B cell (primary cell): Measurements from ENCODE around the gene TTYH1. TPM values are rescaled to one million over a fixed set of nuclear protein-coding genes. Genes with fewer than 3 reads are reported as not detected.
"Not testable (repeated sequence)": the region's sequence is repeated elsewhere in the genome, so short reads cannot be mapped to it uniquely, and the experiment has no call there.

Source experiments
- ATAC-seq: fragments of 200-7000 bp; cut with Tn5 transposase; one replicate; pipeline ENCODE4 v1.10.0; 2021; ENCODE audit warnings: low read depth, mild to moderate bottlenecking, moderate number of reproducible peaks, moderate library complexity
- CTCF ChIA-PET: fragments of 350-600 bp; sonication (Branson Sonifier 250); formaldehyde crosslinking; loops from one replicate; lab custom pipeline; 2021; ENCODE audit warnings: antibody characterized with exemption, inconsistent platforms; lab: Charles Lee
- POLR2A ChIA-PET: fragments of 350-600 bp; sonication (Branson Sonifier 250); formaldehyde crosslinking; loops from one replicate; lab custom pipeline; 2021; ENCODE audit warnings: antibody characterized with exemption; lab: Charles Lee
- DNase-seq: peaks from one replicate; pipeline ENCODE4 v3.0.0; 2013
- H2AFZ ChIP-seq: 2 replicates; pipeline ENCODE4 v1.6.1; 2012; ENCODE audit warnings: mild to moderate bottlenecking, low read depth, low read length; ENCODE audit not compliant: insufficient read depth, poor library complexity, severe bottlenecking
- H3K27ac ChIP-seq, 2 donors: 1 replicate in 1 of 2; 2 replicates in 1 of 2; pipeline ENCODE4 v1.5.1; 2012 to 2013; ENCODE audit warnings: low read length in 2 of 2, mild to moderate bottlenecking in 2 of 2, moderate library complexity in 1 of 2
- H3K27me3 ChIP-seq, 4 experiments: fragments of 200-600 bp in 1 of 4; sonication (generic) in 1 of 4; replicated peaks in 1 of 4; 1 replicate in 2 of 4; 2 replicates in 2 of 4; pipeline versions ENCODE4 v1.6.1 to v1.7.0; 2013 to 2016; ENCODE audit warnings: low read length in 3 of 4, mild to moderate bottlenecking in 2 of 4, mixed read lengths in 1 of 4, moderate library complexity in 1 of 4; ENCODE audit not compliant: insufficient read depth in 4 of 4, control insufficient read depth in 3 of 4; ENCODE audit errors: control extremely low read depth in 1 of 4
- H3K36me3 ChIP-seq, 2 experiments: replicated peaks in 1 of 2; 1 replicate in 1 of 2; 2 replicates in 1 of 2; pipeline versions ENCODE4 v1.6.1 to v1.7.1; 2013; ENCODE audit warnings: low read length in 1 of 2; ENCODE audit not compliant: insufficient read depth in 2 of 2, control insufficient read depth in 1 of 2; ENCODE audit errors: control extremely low read depth in 1 of 2, extremely low read depth in 1 of 2
- H3K4me1 ChIP-seq, 2 donors: fragments of 200-600 bp in 1 of 2; sonication (generic) in 1 of 2; 1 replicate in 1 of 2; 2 replicates in 1 of 2; pipeline versions ENCODE4 v1.5.1 to v1.6.1; 2013 to 2017; ENCODE audit warnings: low read length in 2 of 2; ENCODE audit not compliant: control insufficient read depth in 2 of 2, insufficient read depth in 2 of 2
- H3K4me2 ChIP-seq: replicated peaks from 2 replicates; pipeline ENCODE3; 2012; ENCODE audit warnings: mild to moderate bottlenecking, low read depth, low read length; ENCODE audit not compliant: poor library complexity, severe bottlenecking
- H3K4me3 ChIP-seq, 5 experiments: fragments of 200-600 bp in 1 of 5; sonication (generic) in 1 of 5; 1 replicate in 3 of 5; 2 replicates in 2 of 5; pipeline versions ENCODE4 v1.5.1 to v1.7.0; 2011 to 2016; ENCODE audit warnings: low read length in 4 of 5, mild to moderate bottlenecking in 4 of 5, low read depth in 2 of 5, control low read depth in 1 of 5, moderate library complexity in 1 of 5; ENCODE audit not compliant: insufficient read depth in 1 of 5; ENCODE audit errors: control extremely low read depth in 1 of 5, extremely low read depth in 1 of 5
- H3K79me2 ChIP-seq: fragments of 200-600 bp; sonication (generic); one replicate; pipeline ENCODE4 v1.6.0; 2016; ENCODE audit warnings: low read length; ENCODE audit not compliant: control insufficient read depth, insufficient read depth
- H3K9ac ChIP-seq: fragments of 200-600 bp; sonication (generic); 2 replicates; pipeline ENCODE4 v1.6.1; 2017; ENCODE audit warnings: mild to moderate bottlenecking, low read length, moderate library complexity
- H3K9me3 ChIP-seq, 3 donors: one replicate each; pipeline versions ENCODE4 v1.6.1 to v1.7.1; 2013; ENCODE audit warnings: low read length in 2 of 3; ENCODE audit not compliant: control insufficient read depth in 2 of 3, insufficient read depth in 1 of 3; ENCODE audit errors: control extremely low read depth in 1 of 3
- H4K20me1 ChIP-seq: 2 replicates; pipeline ENCODE4 v1.6.0; 2012; ENCODE audit warnings: mild to moderate bottlenecking, low read length; ENCODE audit not compliant: insufficient read depth, control insufficient read depth, poor library complexity, severe bottlenecking
- H3K27ac Mint-ChIP-seq: one replicate; pipeline ENCODE4 v1.8.0; 2021; ENCODE audit warnings: mixed read lengths
- H3K27me3 Mint-ChIP-seq: one replicate; pipeline ENCODE4 v1.8.0; 2021; ENCODE audit warnings: mixed read lengths
- H3K4me1 Mint-ChIP-seq: one replicate; pipeline ENCODE4 v1.8.0; 2021; ENCODE audit warnings: mixed read lengths
- H3K4me3 Mint-ChIP-seq: one replicate; pipeline ENCODE4 v1.8.0; 2021; ENCODE audit warnings: mixed read lengths
- H3K9me3 Mint-ChIP-seq: one replicate; pipeline ENCODE4 v1.8.0; 2022; ENCODE audit warnings: mixed read lengths; ENCODE audit not compliant: insufficient read depth
- WGBS: methylation state at CpG from one replicate; pipeline ENCODE4 v1.1.5; 2013; ENCODE audit warnings: missing lambda C conversion rate; ENCODE audit not compliant: insufficient coverage; 5-methylcytosine and 5-hydroxymethylcytosine counted together
- intact Hi-C: fragments of 100-400 bp; cut with micrococcal nuclease; formaldehyde crosslinking; loops from one replicate; pipeline ENCODE4 v1.10.0; 2022
- polyA plus RNA-seq: library from polyadenylated mRNA; depleted of rRNA; stranded (reverse); fragments of >200 nt; gene quantifications from 2 replicates; pipeline ENCODE4 v1.2.3, GENCODE V29; 2012
- total RNA-seq, 2 donors: library from RNA; stranded (reverse); fragments of 120-200 nt in 1 of 2; gene quantifications; 1 replicate in 1 of 2; 2 replicates in 1 of 2; pipeline versions ENCODE4 v1.2.3 to v1.2.4, GENCODE V29; 2013 to 2022

Gene TTYH1
- total and polyA plus RNA-seq, 2 donors (not counting 1 experiment from before 2014, with no cell fraction given), result not detected

DNA sequence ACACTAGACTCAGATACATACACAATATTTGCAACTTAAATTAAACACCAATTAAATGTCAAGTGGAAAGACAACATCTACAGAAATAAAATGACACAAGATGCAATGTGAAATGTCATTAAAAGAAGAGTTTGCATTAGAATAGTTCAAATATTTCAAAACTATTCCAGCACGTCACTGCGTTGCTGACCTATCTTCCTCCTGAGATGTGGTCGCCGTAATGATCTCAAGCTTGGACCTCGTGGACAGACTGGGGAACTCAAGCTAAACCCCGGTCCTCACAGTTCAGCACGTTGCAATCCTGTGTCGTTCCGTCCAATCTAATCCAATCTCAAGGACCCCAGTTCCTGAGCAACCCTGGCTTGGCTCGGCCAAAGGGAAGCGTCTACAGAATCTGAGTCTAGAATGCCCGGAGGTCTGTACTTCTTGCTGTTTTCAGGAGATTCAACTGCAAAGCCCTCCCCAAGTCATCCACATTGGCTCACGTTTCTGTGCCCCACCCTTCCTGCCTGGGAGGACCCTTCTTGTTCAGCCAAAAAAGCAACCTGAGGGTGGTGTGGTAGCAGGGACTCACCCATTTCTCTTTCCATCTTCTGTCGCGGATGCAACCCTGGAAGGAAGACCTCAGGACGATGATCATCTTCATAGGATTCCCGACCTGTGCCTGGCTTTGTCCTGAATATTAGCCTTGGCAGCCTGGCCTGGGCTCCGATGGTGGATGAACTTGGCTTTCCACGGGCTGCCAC lies 45.4 kb upstream of the TTYH1 start:
- Mint-ChIP-seq H3K4me1 (peaks cover 74% of the 10 kb centered on the region), H3K27ac (peak overlapping the region; percentile 91), H3K4me3 (peak overlapping the region; percentile 89)
- Histone ChIP-seq H3K27ac (peak overlapping the region; percentile 27 to 53), H3K4me3 (peak overlapping the region; percentile 51 to 74 (median 60)), H3K4me1 (peaks cover 65 to 78% of the 10 kb centered on the region in 2 donors), H3K9ac (peak overlapping the region; percentile 54), H3K79me2 (peaks cover 38% of the 10 kb centered on the region), H3K4me2 (peak overlapping the region; percentile 66)
- POLR2A ChIA-PET, result interaction anchor here (1.0 kb wide), 1 partner anchor 19 kb away, joined by 3 read pairs; no protein-coding TSS in a partner anchor
- H3K9me3 ChIP-seq, H4K20me1 ChIP-seq, H3K9me3 Mint-ChIP-seq, H3K36me3 ChIP-seq, DNase-seq, H3K27me3 Mint-ChIP-seq, H2AFZ ChIP-seq, H3K27me3 ChIP-seq: not testable (repeated sequence)
- CTCF ChIA-PET, result interaction anchor here (1.5 to 7.0 kb wide), 2 partner anchors 19 to 42 kb away, joined by 3 to 72 read pairs; no protein-coding TSS in a partner anchor
- no CpG with 5 or more reads among the region's 19 CpGs for WGBS
- intact Hi-C loops, result loop anchor here (1.0 kb wide), 1 partner anchor 8 kb away; no protein-coding TSS in a partner anchor
- peak; percentile 22 for ATAC-seq

DNA sequence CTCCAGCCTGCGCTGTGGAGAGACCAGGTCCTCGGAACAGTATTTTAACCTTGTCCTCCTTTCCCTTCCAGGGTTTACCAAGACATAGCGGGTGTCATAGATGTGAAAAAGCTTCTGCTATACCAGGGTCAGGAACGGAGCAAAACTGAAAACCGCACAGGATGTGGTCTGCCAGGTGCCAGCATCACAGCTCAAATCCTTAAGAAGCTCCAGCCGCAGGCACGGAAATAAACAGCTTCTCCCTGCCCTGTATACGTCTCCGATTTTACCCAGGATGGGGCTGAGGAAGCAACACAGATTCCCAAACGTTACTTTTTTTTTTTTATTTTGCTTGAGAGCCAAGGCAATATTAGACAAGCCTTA lies 44.8 kb upstream of the TTYH1 start:
- H3K27me3 ChIP-seq, H4K20me1 ChIP-seq, H3K36me3 ChIP-seq, POLR2A ChIA-PET, H2AFZ ChIP-seq, H3K9me3 ChIP-seq, H3K9me3 Mint-ChIP-seq, H3K27me3 Mint-ChIP-seq: not testable (repeated sequence)
- WGBS, result 0% methylated on average over 5 of the region's 10 CpGs
- CTCF ChIA-PET, result interaction anchor here (1.2 to 7.0 kb wide), 2 partner anchors 17 to 18 kb away, joined by 5 to 72 read pairs; no protein-coding TSS in a partner anchor
- Mint-ChIP-seq H3K4me3 (peak overlapping the region; percentile 89), H3K27ac (peak overlapping the region; percentile 91), H3K4me1 (peaks cover 76% of the 10 kb centered on the region)
- intact Hi-C loops, result loop anchor here (1.0 kb wide), 1 partner anchor 8 kb away; no protein-coding TSS in a partner anchor
- Histone ChIP-seq H3K27ac (peak overlapping the region; percentile 22 to 41), H3K4me2 (peak overlapping the region; percentile 54), H3K9ac (peak overlapping the region; percentile 47), H3K79me2 (peaks cover 33% of the 10 kb centered on the region), H3K4me3 (peak overlapping the region; percentile 15 to 60 (median 48)), H3K4me1 (peaks cover 65 to 78% of the 10 kb centered on the region in 2 donors)
- DNase-seq (peak; percentile 66), ATAC-seq (peak; percentile 53)

DNA sequence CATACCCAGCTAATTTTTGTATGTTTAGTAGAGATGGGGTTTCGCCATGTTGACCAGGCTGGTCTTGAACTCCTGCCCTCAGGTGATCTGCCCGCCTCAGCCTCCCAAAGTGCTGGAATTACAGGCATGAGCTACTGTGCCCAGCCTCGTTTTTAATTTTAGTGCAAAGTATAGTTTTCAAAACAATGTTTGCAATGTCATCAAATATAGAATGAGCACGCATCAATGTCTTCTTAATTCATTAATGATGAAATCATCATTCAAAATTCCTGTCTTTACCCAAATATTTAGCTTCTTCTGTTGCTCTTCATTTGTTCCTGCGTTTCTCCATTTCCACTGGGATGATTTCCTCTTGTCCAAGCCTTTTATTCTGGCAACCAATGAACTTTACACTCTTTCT lies 43.8 kb upstream of the TTYH1 start:
- 50% methylated on average over 1 of the region's 5 CpGs for WGBS
- CTCF ChIA-PET, result interaction anchor here (0.9 to 7.0 kb wide), 5 partner anchors 11 to 47 kb away, joined by 3 to 72 read pairs (median 4); no protein-coding TSS in a partner anchor
- peak overlapping the region; percentile 54 for H3K4me2 ChIP-seq

More for the DNA sequence above, 43.8 kb upstream of the TTYH1 start:
- H3K9me3 Mint-ChIP-seq, H3K9ac ChIP-seq, H3K9me3 ChIP-seq, ATAC-seq, intact Hi-C loops, H2AFZ ChIP-seq, DNase-seq, H3K27me3 ChIP-seq, H3K36me3 ChIP-seq, H3K27me3 Mint-ChIP-seq, H3K27ac ChIP-seq, H4K20me1 ChIP-seq: not testable (repeated sequence)
- Histone ChIP-seq H3K79me2 (peaks cover 22% of the 10 kb centered on the region), H3K4me3 (peak overlapping the region in 1 of 5 experiments; percentile 44), H3K4me1 (peaks cover 62 to 76% of the 10 kb centered on the region in 2 donors)
- H3K4me3 Mint-ChIP-seq, result peak overlapping the region; percentile 76
- peak overlapping the region; percentile 74 for H3K27ac Mint-ChIP-seq
- POLR2A ChIA-PET, result interaction anchor here (0.9 kb wide), 1 partner anchor 17 kb away, joined by 6 read pairs; no protein-coding TSS in a partner anchor
- peaks cover 77% of the 10 kb centered on the region for H3K4me1 Mint-ChIP-seq
